GM10266 (cell line): Measurements from ENCODE around the gene APOM.

Source experiments
- DNase-seq: peaks from one replicate; pipeline ENCODE4 v3.0.0; 2012; ENCODE audit errors: extremely low spot score
- TF ChIP-seq, protein P1 (sequence below): IDR thresholded peaks from 2 replicates; pipeline ENCODE4 v1.5.1; 2012; ENCODE audit warnings: mild to moderate bottlenecking, low read depth; ENCODE audit not compliant: control insufficient read depth, insufficient read depth; ENCODE audit errors: missing control alignments

APOM gene

DNA sequence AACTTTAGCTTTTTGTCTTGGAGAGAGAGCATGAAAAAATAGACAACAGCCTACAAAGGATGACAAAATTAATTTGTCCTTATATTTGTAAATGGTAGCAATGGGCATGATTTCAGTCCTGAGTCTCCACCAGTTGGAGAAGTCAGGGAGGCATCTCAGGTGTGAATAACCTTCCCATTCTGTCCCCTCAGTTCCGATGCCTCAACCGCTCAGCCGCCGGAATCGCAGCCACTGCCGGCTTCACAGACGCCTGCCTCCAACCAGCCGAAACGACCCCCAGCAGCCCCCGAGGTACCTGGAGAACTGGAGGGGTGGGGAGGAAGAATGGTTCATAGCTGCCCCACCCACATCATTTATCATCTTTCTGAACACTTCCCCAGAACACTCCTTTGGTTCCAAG is 31.6 kb upstream of the APOM start:
- no peak for DNase-seq
- TF ChIP-seq, protein P1, sequence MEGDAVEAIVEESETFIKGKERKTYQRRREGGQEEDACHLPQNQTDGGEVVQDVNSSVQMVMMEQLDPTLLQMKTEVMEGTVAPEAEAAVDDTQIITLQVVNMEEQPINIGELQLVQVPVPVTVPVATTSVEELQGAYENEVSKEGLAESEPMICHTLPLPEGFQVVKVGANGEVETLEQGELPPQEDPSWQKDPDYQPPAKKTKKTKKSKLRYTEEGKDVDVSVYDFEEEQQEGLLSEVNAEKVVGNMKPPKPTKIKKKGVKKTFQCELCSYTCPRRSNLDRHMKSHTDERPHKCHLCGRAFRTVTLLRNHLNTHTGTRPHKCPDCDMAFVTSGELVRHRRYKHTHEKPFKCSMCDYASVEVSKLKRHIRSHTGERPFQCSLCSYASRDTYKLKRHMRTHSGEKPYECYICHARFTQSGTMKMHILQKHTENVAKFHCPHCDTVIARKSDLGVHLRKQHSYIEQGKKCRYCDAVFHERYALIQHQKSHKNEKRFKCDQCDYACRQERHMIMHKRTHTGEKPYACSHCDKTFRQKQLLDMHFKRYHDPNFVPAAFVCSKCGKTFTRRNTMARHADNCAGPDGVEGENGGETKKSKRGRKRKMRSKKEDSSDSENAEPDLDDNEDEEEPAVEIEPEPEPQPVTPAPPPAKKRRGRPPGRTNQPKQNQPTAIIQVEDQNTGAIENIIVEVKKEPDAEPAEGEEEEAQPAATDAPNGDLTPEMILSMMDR = no peak

DNA sequence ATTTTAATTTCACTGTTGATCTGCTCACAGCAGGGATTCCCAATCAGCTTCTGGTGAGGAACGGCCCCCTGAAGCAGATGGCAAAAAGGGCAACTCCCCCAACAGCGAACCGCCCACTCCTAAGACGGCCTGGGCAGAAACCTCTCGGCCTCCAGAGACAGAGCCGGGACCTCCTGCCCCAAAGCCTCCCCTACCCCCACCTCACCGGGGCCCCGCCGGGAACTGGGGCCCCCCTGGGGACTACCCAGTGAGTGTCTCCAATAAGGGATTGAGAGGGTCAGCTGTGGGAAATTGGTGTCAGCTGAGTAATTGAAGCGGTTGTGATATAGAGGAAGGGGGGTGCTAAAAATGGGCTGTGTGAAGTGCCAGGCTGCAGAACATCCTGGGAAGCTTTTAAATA is 28.7 kb upstream of the APOM start:
- DNase-seq = no peak
- TF ChIP-seq, protein P1 = no peak

DNA sequence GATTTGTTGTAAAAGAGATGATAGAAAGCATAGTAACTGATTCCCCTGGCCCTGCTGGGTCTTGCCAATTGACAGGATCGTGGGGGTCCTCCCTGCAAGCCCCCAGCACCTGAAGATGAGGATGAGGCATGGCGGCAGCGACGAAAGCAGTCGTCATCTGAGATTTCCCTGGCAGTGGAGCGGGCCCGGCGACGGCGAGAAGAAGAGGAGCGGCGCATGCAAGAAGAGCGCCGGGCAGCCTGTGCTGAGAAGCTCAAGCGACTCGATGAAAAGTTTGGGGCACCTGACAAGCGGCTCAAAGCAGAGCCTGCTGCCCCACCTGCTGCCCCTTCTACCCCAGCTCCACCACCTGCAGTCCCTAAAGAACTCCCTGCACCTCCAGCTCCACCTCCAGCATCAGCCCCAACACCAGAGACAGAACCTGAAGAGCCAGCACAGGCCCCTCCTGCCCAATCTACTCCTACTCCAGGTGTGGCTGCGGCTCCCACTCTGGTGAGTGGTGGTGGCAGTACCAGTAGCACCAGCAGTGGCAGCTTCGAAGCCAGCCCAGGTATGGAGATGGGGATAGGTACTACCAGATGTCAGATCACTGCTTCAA is 27.9 kb upstream of the APOM start:
- DNase-seq = no peak
- TF ChIP-seq, protein P1 = no peak

DNA sequence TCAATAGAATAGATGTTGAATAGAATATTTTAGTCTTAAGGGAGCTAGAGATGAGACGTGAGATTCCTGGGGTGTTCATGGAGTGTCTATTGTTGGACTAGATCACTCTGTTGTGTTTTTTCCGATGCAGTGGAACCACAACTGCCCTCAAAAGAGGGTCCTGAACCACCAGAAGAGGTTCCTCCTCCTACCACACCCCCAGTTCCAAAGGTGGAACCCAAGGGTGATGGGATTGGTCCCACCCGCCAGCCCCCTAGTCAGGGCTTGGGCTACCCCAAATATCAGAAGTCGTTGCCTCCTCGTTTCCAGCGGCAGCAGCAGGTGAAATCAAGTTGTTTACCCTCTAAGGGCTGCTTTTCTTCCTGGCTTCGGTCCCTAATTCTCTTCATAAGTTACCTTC is 26.7 kb upstream of the APOM start:
- TF ChIP-seq, protein P1 = no peak
- no peak for DNase-seq

DNA sequence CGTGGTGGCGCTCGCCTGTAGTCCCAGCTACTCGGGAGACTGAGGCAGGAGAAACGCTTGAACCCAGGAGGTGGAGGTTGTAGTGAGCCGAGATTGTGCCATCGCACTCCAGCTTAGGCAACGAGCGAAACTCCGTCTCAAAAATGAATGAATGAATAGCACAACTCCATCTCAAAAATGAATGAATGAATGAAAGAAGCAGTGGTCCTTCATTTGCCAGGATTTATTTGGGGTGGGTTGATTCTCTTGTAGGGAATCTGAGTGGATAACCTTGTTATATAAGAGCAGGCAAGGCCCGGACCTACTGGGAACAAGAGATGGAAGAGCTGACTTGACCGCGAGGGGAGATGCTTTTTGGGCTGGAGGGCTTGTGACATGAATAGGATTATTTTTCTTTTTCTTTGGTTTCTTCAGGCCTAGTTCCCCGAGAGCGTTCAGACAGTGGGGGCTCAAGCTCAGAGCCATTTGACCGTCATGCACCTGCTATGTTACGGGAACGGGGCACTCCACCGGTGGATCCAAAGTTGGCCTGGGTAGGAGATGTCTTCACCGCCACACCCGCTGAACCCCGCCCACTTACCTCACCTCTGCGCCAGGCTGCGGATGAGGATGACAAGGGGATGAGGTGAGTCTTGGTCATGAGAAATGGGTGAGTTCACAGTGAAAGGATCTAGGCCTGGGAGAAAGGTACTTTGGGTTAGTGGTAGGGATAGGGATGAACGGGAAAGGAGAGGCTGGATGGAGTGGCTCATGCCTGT is 25.3 kb upstream of the APOM start:
- TF ChIP-seq, protein P1 = no peak
- no peak for DNase-seq

DNA sequence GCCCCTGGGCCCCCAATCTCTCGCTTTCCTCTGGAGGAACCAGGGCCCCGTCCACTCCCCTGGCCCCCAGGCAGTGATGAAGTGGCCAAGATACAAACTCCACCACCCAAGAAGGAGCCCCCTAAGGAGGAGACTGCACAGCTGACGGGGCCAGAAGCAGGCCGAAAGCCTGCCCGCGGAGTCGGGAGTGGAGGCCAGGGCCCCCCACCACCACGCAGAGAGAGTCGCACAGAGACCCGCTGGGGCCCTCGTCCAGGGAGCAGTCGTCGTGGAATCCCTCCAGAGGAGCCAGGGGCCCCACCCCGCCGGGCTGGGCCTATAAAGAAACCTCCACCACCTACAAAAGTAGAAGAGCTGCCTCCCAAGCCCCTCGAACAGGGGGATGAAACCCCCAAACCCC is 24.5 kb upstream of the APOM start:
- TF ChIP-seq, protein P1 = no peak
- DNase-seq = no peak

DNA sequence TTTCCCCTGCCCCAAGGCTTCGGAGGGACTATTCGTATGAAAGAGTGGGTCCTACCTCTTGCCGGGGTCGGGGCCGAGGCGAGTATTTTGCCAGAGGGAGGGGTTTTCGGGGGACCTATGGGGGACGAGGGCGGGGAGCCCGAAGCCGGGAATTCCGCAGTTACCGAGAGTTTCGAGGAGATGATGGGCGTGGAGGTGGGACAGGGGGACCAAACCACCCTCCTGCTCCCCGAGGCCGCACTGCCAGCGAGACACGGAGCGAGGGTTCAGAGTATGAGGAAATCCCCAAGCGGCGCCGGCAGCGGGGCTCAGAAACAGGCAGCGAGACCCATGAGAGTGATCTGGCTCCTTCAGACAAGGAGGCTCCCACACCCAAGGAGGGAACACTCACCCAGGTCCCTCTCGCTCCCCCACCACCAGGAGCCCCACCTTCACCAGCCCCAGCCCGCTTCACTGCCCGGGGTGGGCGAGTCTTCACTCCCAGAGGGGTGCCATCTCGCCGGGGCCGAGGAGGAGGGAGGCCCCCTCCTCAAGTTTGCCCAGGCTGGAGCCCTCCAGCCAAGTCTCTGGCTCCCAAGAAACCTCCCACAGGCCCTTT is 23.9 kb upstream of the APOM start:
- TF ChIP-seq, protein P1 = no peak
- no peak for DNase-seq
